NT2/D1 (cell line): ENCODE data around the gene KRTAP4-6.

Source experiments
- SUZ12 ChIP-seq: IDR thresholded peaks from 2 replicates; pipeline ENCODE4 v1.6.1; 2011; ENCODE audit not compliant: insufficient read length, insufficient read depth; ENCODE audit errors: extremely low read depth
- YY1 ChIP-seq: IDR thresholded peaks from 2 replicates; pipeline ENCODE4 v1.6.1; 2011; ENCODE audit not compliant: insufficient read length, insufficient read depth
- ZNF274 ChIP-seq: IDR thresholded peaks from 2 replicates; pipeline ENCODE4 v1.6.1; 2011; ENCODE audit warnings: mild to moderate bottlenecking, low read depth, low read length

DNA sequence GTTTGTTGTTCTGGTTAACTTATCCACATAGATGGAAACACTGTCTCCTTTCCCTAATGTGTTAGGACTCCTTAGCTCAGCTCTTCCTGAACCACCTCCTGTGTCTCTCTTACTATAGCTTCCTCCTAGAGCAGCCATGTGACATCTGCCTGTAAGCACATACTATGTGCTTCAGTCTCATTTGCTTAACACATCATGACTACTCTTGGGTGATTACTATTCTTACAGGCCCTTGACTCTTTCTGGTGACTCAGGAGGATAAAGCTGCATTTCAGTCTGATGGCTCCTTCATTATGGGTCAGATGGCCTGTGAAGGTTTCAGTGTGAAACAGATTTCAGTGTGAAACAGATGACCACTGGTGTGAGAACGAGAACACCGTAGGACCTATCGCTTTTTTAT is 38.0 kb upstream of the KRTAP4-6 start:
- TF ChIP-seq YY1 (no peak), ZNF274 (no peak), SUZ12 (no peak)
